WTC11 (cell line): Measurements from ENCODE around the gene SSR2. TPM values are rescaled to one million over a fixed set of nuclear protein-coding genes. Genes with fewer than 3 reads are reported as not detected.

Source experiments
- ATAC-seq: fragments of 200-7000 bp; cut with Tn5 transposase; 2 replicates; pipeline ENCODE4 v1.10.0; 2021; ENCODE audit warnings: mild to moderate bottlenecking, moderate library complexity
- CTCF ChIA-PET: fragments of 300-600 bp; sonication (Branson Sonifier 250); formaldehyde crosslinking; loops from one replicate; lab custom pipeline; 2021; ENCODE audit warnings: antibody characterized with exemption; lab: Charles Lee
- POLR2A ChIA-PET: fragments of 350-600 bp; sonication (Branson Sonifier 250); formaldehyde crosslinking; loops from one replicate; lab custom pipeline; 2021; ENCODE audit warnings: antibody characterized with exemption; lab: Charles Lee
- DNase-seq: peaks from one replicate; pipeline ENCODE4 v3.0.0; 2021; ENCODE audit warnings: low spot score
- H3K27ac Mint-ChIP-seq: 2 replicates; pipeline ENCODE4 v1.8.0; 2021; ENCODE audit warnings: mixed read lengths
- H3K27me3 Mint-ChIP-seq: 2 replicates; pipeline ENCODE4 v1.8.0; 2021; ENCODE audit warnings: low read depth, mild to moderate bottlenecking, moderate library complexity, mixed read lengths
- H3K36me3 Mint-ChIP-seq: 2 replicates; pipeline ENCODE4 v1.8.0; 2021; ENCODE audit warnings: mixed read lengths
- H3K4me1 Mint-ChIP-seq: 2 replicates; pipeline ENCODE4 v1.8.0; 2022; ENCODE audit warnings: mixed read lengths
- H3K4me3 Mint-ChIP-seq: 2 replicates; pipeline ENCODE4 v1.8.0; 2021; ENCODE audit warnings: mild to moderate bottlenecking, moderate library complexity, mixed read lengths
- H3K9me3 Mint-ChIP-seq: 2 replicates; pipeline ENCODE4 v1.8.0; 2021; ENCODE audit warnings: mixed read lengths
- AR ChIP-seq: fragments of 250-450 bp; sonication (Bioruptor Pico); IDR thresholded peaks from 2 replicates; pipeline ENCODE4 v1.9.0; 2021; ENCODE audit warnings: mild to moderate bottlenecking
- ELF4 ChIP-seq: sonication (generic); formaldehyde crosslinking; IDR thresholded peaks from 2 replicates; pipeline ENCODE4 v1.8.1; 2022; ENCODE audit warnings: low read depth, mild to moderate bottlenecking, moderate library complexity, missing genetic modification reagents
- FOXK1 ChIP-seq: sonication (generic); formaldehyde crosslinking; IDR thresholded peaks from 2 replicates; pipeline ENCODE4 v1.8.0; 2022; ENCODE audit warnings: mild to moderate bottlenecking, moderate library complexity, missing genetic modification reagents
- GABPB1 ChIP-seq: sonication (generic); formaldehyde crosslinking; IDR thresholded peaks from 2 replicates; pipeline ENCODE4 v1.8.1; 2023; ENCODE audit warnings: mild to moderate bottlenecking, missing genetic modification reagents
- HMGA2 ChIP-seq: fragments of 250-450 bp; sonication (Bioruptor Pico); IDR thresholded peaks from 2 replicates; pipeline ENCODE4 v1.4.0; 2021; ENCODE audit warnings: mild to moderate bottlenecking, moderate library complexity
- HMGXB4 ChIP-seq: sonication (generic); formaldehyde crosslinking; IDR thresholded peaks from 2 replicates; pipeline ENCODE4 v1.8.1; 2023; ENCODE audit warnings: mild to moderate bottlenecking, moderate library complexity, missing genetic modification reagents
- IRF2 ChIP-seq: sonication (generic); formaldehyde crosslinking; IDR thresholded peaks from 2 replicates; pipeline ENCODE4 v1.8.0; 2022; ENCODE audit warnings: low read depth, missing genetic modification reagents, borderline replicate concordance
- MXD4 ChIP-seq: fragments of 250-450 bp; sonication (Bioruptor Pico); IDR thresholded peaks from 2 replicates; pipeline ENCODE4 v1.8.0; 2021; ENCODE audit warnings: mild to moderate bottlenecking, moderate library complexity, borderline replicate concordance
- MYBL2 ChIP-seq: sonication (generic); formaldehyde crosslinking; IDR thresholded peaks from 2 replicates; pipeline ENCODE4 v1.8.1; 2023; ENCODE audit warnings: mild to moderate bottlenecking, moderate library complexity, missing genetic modification reagents
- ZMAT4 ChIP-seq: fragments of 250-450 bp; sonication (Bioruptor Pico); IDR thresholded peaks from 2 replicates; pipeline ENCODE4 v1.9.0; 2021; ENCODE audit warnings: mild to moderate bottlenecking
- ZNF416 ChIP-seq: fragments of 250-450 bp; sonication (Bioruptor Pico); IDR thresholded peaks from 2 replicates; pipeline ENCODE4 v1.9.0; 2021; ENCODE audit warnings: mild to moderate bottlenecking, inconsistent platforms
- ZNF423 ChIP-seq: fragments of 250-450 bp; sonication (Bioruptor Pico); IDR thresholded peaks from 2 replicates; pipeline ENCODE4 v2.1.2; 2022; ENCODE audit warnings: mild to moderate bottlenecking, moderate library complexity
- total RNA-seq: library from RNA; stranded (reverse); gene quantifications from 3 replicates; pipeline ENCODE4 v1.2.3, GENCODE V29; 2021
- TF ChIP-seq, protein P1 (sequence below): sonication (generic); formaldehyde crosslinking; IDR thresholded peaks from 2 replicates; pipeline ENCODE4 v1.8.1; 2023; ENCODE audit warnings: mild to moderate bottlenecking, missing genetic modification reagents
- TF ChIP-seq, protein P2 (sequence below): fragments of 250-450 bp; sonication (Bioruptor Pico); IDR thresholded peaks from 2 replicates; pipeline ENCODE4 v2.1.2; 2022; ENCODE audit warnings: mild to moderate bottlenecking, moderate library complexity
- TF ChIP-seq, protein P3 (sequence below): sonication (generic); formaldehyde crosslinking; IDR thresholded peaks from 2 replicates; pipeline ENCODE4 v1.8.0; 2023; ENCODE audit warnings: missing genetic modification reagents
- TF ChIP-seq, protein P4 (sequence below): sonication (generic); formaldehyde crosslinking; IDR thresholded peaks from 2 replicates; pipeline ENCODE4 v1.8.1; 2023; ENCODE audit warnings: mild to moderate bottlenecking, missing genetic modification reagents, moderate library complexity
- TF ChIP-seq, protein P5 (sequence below): fragments of 250-450 bp; sonication (Bioruptor Pico); conservative IDR thresholded peaks from 2 replicates; pipeline ENCODE4 v1.9.0; 2021; ENCODE audit warnings: mild to moderate bottlenecking
- TF ChIP-seq, protein P6 (sequence below): sonication (generic); formaldehyde crosslinking; IDR thresholded peaks from 2 replicates; pipeline ENCODE4 v1.8.1; 2022; ENCODE audit warnings: missing genetic modification reagents, borderline replicate concordance

Gene SSR2
- total RNA-seq, 1 experiment from 2014 or later, result 175 TPM

GRCh38 chr1:156045076-156045475, 24.3 kb upstream of the SSR2 start:
- ChIA-PET CTCF (interaction anchor here (1.0 to 2.2 kb wide), 3 partner anchors 19 to 107 kb away, joined by 3 to 7 read pairs (median 4); no protein-coding TSS in a partner anchor), POLR2A (interaction anchor here (1.7 kb wide), 1 partner anchor 16 kb away, joined by 4 read pairs; the partner anchor contains the start of gene RAB25)
- DNase-seq (no peak), ATAC-seq (no peak)
- Mint-ChIP-seq H3K27ac (no peak overlapping the region), H3K27me3 (no peaks in the 10 kb centered on the region), H3K9me3 (no peaks in the 10 kb centered on the region), H3K4me1 (no peaks in the 10 kb centered on the region), H3K4me3 (no peak overlapping the region), H3K36me3 (peaks cover 40% of the 10 kb centered on the region)
- TF ChIP-seq ZNF416, result no peak

- no peak for ATAC-seq
- H3K27ac Mint-ChIP-seq, result no peak overlapping the region
- no peaks in the 10 kb centered on the region for H3K9me3 Mint-ChIP-seq
- H3K36me3 Mint-ChIP-seq, result peaks cover 30% of the 10 kb centered on the region
- H3K4me3 Mint-ChIP-seq, result no peak overlapping the region
- CTCF ChIA-PET, result interaction anchor here (0.5 to 1.3 kb wide), 2 partner anchors 9 to 53 kb away, joined by 3 read pairs; no protein-coding TSS in a partner anchor
- no peaks in the 10 kb centered on the region for H3K27me3 Mint-ChIP-seq
- POLR2A ChIA-PET, result no interaction called here
- no peak for DNase-seq
- no peaks in the 10 kb centered on the region for H3K4me1 Mint-ChIP-seq
- TF ChIP-seq ZMAT4 (CRISPR knock-in tag) (no peak), MYBL2 (CRISPR knock-in tag) (no peak), HMGXB4 (no peak), FOXK1 (CRISPR knock-in tag) (no peak), ZNF423 (no peak), IRF2 (CRISPR knock-in tag) (no peak), MXD4 (no peak), ELF4 (CRISPR knock-in tag) (no peak), GABPB1 (CRISPR knock-in tag) (no peak), HMGA2 (CRISPR knock-in tag) (no peak), AR (CRISPR knock-in tag) (no peak)
- TF ChIP-seq, protein P1, sequence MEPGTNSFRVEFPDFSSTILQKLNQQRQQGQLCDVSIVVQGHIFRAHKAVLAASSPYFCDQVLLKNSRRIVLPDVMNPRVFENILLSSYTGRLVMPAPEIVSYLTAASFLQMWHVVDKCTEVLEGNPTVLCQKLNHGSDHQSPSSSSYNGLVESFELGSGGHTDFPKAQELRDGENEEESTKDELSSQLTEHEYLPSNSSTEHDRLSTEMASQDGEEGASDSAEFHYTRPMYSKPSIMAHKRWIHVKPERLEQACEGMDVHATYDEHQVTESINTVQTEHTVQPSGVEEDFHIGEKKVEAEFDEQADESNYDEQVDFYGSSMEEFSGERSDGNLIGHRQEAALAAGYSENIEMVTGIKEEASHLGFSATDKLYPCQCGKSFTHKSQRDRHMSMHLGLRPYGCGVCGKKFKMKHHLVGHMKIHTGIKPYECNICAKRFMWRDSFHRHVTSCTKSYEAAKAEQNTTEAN, result no peak
- TF ChIP-seq, protein P2, sequence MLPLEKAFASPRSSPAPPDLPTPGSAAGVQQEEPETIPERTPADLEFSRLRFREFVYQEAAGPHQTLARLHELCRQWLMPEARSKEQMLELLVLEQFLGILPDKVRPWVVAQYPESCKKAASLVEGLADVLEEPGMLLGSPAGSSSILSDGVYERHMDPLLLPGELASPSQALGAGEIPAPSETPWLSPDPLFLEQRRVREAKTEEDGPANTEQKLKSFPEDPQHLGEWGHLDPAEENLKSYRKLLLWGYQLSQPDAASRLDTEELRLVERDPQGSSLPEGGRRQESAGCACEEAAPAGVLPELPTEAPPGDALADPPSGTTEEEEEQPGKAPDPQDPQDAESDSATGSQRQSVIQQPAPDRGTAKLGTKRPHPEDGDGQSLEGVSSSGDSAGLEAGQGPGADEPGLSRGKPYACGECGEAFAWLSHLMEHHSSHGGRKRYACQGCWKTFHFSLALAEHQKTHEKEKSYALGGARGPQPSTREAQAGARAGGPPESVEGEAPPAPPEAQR (CRISPR knock-in tag), result no peak
- TF ChIP-seq, protein P3, sequence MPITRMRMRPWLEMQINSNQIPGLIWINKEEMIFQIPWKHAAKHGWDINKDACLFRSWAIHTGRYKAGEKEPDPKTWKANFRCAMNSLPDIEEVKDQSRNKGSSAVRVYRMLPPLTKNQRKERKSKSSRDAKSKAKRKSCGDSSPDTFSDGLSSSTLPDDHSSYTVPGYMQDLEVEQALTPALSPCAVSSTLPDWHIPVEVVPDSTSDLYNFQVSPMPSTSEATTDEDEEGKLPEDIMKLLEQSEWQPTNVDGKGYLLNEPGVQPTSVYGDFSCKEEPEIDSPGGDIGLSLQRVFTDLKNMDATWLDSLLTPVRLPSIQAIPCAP (CRISPR knock-in tag), result no peak
- TF ChIP-seq, protein P4, sequence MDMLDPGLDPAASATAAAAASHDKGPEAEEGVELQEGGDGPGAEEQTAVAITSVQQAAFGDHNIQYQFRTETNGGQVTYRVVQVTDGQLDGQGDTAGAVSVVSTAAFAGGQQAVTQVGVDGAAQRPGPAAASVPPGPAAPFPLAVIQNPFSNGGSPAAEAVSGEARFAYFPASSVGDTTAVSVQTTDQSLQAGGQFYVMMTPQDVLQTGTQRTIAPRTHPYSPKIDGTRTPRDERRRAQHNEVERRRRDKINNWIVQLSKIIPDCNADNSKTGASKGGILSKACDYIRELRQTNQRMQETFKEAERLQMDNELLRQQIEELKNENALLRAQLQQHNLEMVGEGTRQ (CRISPR knock-in tag), result no peak
- TF ChIP-seq, protein P5, sequence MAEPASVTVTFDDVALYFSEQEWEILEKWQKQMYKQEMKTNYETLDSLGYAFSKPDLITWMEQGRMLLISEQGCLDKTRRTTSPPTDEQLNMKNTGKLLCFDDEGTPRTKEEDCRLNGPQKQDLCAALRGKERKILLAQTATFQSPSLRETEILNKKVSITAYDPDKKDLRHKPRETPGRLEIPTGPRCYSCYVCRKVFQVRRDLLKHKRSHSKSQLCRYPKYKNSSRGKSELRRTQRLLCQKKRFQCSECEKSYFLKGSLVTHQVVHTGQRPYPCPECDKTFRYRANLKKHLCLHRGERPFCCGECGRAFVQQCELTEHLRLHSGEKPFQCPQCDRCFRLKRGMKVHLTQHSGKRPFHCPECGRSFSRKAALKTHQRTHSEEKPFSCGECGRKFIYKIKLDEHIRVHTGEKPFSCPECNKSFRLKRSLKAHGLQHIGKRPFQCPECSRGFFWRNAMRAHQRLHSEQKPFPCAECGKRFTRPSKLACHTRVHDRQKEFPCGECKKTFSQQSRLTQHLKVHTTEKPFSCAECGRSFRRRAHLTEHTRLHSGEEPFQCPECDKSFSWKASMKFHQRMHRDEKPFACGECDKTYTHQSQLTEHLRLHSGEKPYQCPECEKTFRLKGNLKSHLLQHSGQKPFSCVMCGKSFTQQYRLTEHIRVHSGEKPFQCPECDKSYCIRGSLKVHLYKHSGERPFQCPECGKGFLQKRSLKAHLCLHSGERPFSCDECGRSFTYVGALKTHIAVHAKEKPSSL (CRISPR knock-in tag), result no peak
- TF ChIP-seq, protein P6, sequence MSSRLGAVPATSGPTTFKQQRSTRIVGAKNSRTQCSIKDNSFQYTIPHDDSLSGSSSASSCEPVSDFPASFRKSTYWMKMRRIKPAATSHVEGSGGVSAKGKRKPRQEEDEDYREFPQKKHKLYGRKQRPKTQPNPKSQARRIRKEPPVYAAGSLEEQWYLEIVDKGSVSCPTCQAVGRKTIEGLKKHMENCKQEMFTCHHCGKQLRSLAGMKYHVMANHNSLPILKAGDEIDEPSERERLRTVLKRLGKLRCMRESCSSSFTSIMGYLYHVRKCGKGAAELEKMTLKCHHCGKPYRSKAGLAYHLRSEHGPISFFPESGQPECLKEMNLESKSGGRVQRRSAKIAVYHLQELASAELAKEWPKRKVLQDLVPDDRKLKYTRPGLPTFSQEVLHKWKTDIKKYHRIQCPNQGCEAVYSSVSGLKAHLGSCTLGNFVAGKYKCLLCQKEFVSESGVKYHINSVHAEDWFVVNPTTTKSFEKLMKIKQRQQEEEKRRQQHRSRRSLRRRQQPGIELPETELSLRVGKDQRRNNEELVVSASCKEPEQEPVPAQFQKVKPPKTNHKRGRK, result no peak
Observed at GRCh38 chr1:156042828-156043227, 22.1 kb upstream of the SSR2 start.
